ENCODE data around the gene NCOA7.

DNA sequence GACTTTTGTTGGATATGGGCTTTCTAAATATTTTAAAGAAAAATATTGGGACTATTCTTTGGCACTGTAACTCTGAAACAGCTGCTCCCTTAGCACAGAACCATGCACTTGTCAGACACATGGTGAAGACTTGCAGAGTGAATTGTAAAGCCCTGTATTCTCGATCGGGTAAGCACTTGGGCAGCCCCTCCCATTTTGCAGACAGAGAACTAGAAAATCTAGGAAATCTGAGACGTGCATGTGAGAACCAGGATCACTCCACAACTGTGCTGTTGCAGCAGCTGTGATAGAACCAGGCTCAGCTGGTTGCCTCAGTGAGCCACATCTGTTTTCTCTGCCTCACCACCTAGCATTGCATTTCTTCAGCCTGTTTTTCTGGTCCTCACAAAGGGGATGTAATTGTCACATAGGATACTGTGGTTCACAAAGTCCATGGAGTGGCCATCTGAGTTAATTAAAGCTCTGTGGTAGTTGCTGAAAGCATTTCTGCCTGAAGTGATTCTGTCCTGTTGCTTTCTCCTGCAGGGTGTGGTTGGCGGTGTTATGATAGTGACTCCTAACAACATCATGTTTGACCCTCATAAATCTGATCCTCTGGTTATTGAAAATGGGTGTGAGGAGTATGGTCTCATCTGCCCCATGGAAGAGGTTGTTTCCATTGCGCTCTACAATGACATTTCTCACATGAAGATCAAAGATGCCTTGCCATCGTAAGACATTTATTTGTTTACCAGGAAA is 94.0 kb downstream of the NCOA7 start:
- TF ChIP-seq POLR2A (IDR thresholded peaks at IDR 0.05), result no peak
- TF ChIP-seq, protein P1, sequence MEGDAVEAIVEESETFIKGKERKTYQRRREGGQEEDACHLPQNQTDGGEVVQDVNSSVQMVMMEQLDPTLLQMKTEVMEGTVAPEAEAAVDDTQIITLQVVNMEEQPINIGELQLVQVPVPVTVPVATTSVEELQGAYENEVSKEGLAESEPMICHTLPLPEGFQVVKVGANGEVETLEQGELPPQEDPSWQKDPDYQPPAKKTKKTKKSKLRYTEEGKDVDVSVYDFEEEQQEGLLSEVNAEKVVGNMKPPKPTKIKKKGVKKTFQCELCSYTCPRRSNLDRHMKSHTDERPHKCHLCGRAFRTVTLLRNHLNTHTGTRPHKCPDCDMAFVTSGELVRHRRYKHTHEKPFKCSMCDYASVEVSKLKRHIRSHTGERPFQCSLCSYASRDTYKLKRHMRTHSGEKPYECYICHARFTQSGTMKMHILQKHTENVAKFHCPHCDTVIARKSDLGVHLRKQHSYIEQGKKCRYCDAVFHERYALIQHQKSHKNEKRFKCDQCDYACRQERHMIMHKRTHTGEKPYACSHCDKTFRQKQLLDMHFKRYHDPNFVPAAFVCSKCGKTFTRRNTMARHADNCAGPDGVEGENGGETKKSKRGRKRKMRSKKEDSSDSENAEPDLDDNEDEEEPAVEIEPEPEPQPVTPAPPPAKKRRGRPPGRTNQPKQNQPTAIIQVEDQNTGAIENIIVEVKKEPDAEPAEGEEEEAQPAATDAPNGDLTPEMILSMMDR (IDR thresholded peaks at IDR 0.05), result no peak

Data from testis (tissue), 2 donors.